ENCODE measurements around the gene HNRNPH1.
"Not testable (repeated sequence)": the region's sequence is repeated elsewhere in the genome, so short reads cannot be mapped to it uniquely, and the experiment has no call there.

Gene HNRNPH1

GRCh38 chr5:179623003-179623905, at the start of gene HNRNPH1:
Gene HNRNPH1, minus strand, starts transcription at chr5:179623671. Its CDS starts 538 bp downstream, at chr5:179623133.
- peak; percentile 98 for DNase-seq

- peak; percentile 25 for DNase-seq
Observed at GRCh38 chr5:179668391-179668790, 44.9 kb upstream of the HNRNPH1 start.

- DNase-seq: not testable (repeated sequence)
Observed at GRCh38 chr5:179661647-179662046, 38.2 kb upstream of the HNRNPH1 start.

GRCh38 chr5:179658179-179658856, 34.8 kb upstream of the HNRNPH1 start:
- not testable (repeated sequence) for DNase-seq

GRCh38 chr5:179657302-179658178, 34.1 kb upstream of the HNRNPH1 start:
- DNase-seq: not testable (repeated sequence)

- not testable (repeated sequence) for DNase-seq
Observed at GRCh38 chr5:179653135-179653534, 29.7 kb upstream of the HNRNPH1 start.

GRCh38 chr5:179650245-179650644, 26.8 kb upstream of the HNRNPH1 start:
- DNase-seq: not testable (repeated sequence)

- not testable (repeated sequence) for DNase-seq
Observed at GRCh38 chr5:179649166-179649703, 25.8 kb upstream of the HNRNPH1 start.

GRCh38 chr5:179648410-179648809, 24.9 kb upstream of the HNRNPH1 start:
- no peak for DNase-seq

GRCh38 chr5:179644766-179645165, 21.3 kb upstream of the HNRNPH1 start:
- not testable (repeated sequence) for DNase-seq

- not testable (repeated sequence) for DNase-seq
Observed at GRCh38 chr5:179643141-179643920, 19.9 kb upstream of the HNRNPH1 start.

GRCh38 chr5:179642626-179643025, 19.2 kb upstream of the HNRNPH1 start:
- not testable (repeated sequence) for DNase-seq

- DNase-seq: not testable (repeated sequence)
Observed at GRCh38 chr5:179641745-179642144, 18.3 kb upstream of the HNRNPH1 start.

- DNase-seq: not testable (repeated sequence)
Observed at GRCh38 chr5:179639296-179639695, 15.8 kb upstream of the HNRNPH1 start.

- not testable (repeated sequence) for DNase-seq
Observed at GRCh38 chr5:179634370-179635172, 11.1 kb upstream of the HNRNPH1 start.

GRCh38 chr5:179633501-179634369, 10.3 kb upstream of the HNRNPH1 start:
- not testable (repeated sequence) for DNase-seq

GRCh38 chr5:179624841-179625271, 1.4 kb upstream of the HNRNPH1 start:
- no peak for DNase-seq

- DNase-seq: no peak
Observed at GRCh38 chr5:179623906-179624741, 653 bp upstream of the HNRNPH1 start.
